Transverse colon (tissue), 3 donors: ENCODE measurements around the gene SENP8.

ENCODE experiments used
- CTCF ChIP-seq, 5 experiments: fragments of 200-600 bp in 3 of 5; fragments of 450-650 bp in 2 of 5; sonication (generic) in 3 of 5; IDR thresholded peaks; 1 replicate in 2 of 5; 2 replicates in 3 of 5; pipeline ENCODE4 v1.5.1; 2016 to 2017; ENCODE audit warnings: antibody characterized with exemption in 5 of 5, inconsistent platforms in 3 of 5, mild to moderate bottlenecking in 2 of 5, moderate library complexity in 1 of 5
- POLR2A ChIP-seq: fragments of 450-650 bp; IDR thresholded peaks from one replicate; pipeline ENCODE4 v1.6.1; 2016; ENCODE audit warnings: antibody characterized with exemption, mild to moderate bottlenecking, moderate library complexity

- no peak for TF ChIP-seq CTCF (IDR thresholded peaks at IDR 0.05)
- no peak for TF ChIP-seq POLR2A
Measured at GRCh38 chr15:72182244-72182643, 64.0 kb downstream of the SENP8 start.
